Mesendoderm (in vitro differentiated cells): Measurements from ENCODE around the gene SRGAP2C. TPM values are rescaled to one million over a fixed set of nuclear protein-coding genes. Genes with fewer than 3 reads are reported as not detected.

Source experiments
- small RNA-seq: library from polyadenylated mRNA; stranded (forward); fragments of <200 nt; extraction: miRNeasy Mini kit (QIAGEN cat#:217004); gene quantifications from one replicate; pipeline ENCODE3, GENCODE V24; 2013; ENCODE audit not compliant: insufficient read depth

SRGAP2C gene

Small RNA genes lying within 50 kb of the gene (small RNA-seq; reads per million reads assigned to genes)
- gene AC243994.1 = not detected
